Skeletal muscle cell (primary cell): ENCODE data around the gene DIAPH2.

Source experiments
- DNase-seq: peaks from one replicate; pipeline ENCODE4 v3.0.0-alpha.2; 2010; ENCODE audit warnings: low read depth
- H3K4me3 ChIP-seq: 2 replicates; pipeline ENCODE4 v1.5.1; 2011; ENCODE audit warnings: low read depth, mild to moderate bottlenecking, control low read depth, low read length, moderate library complexity

Gene DIAPH2

GRCh38 chrX:97230948-97231347 is 546.3 kb downstream of the DIAPH2 start:
- no peak overlapping the region for H3K4me3 ChIP-seq
- DNase-seq, result no peak

DNA sequence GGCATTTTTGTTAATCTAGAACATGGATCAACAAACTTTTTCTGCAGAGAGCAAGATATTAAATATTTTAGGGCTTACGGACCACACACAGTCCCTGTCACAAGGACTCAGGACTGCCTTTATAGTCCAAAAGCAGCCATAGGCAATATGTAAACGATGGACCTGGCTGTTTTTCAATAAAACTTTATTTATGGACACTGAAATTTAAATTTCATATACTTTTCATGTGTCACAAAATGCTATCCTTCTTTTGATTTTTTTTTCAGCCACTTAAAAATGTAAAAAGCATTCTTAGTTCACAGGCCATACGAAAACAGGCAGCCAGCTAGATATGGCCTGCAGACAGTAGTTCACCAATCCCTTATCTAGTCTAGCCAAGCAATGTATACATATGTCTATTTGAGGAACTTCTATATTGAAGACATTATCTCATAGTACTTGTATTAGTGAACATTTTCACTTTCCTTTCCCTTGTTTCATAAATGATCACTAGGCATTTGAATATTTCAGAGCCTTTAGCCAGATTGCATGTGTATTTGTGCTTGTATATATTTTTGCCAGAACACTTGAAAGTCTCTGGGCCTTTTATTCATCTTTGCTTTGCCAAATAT is 549.9 kb downstream of the DIAPH2 start:
- DNase-seq, result no peak
- no peak overlapping the region for H3K4me3 ChIP-seq

GRCh38 chrX:97238632-97239031 is 554.0 kb downstream of the DIAPH2 start:
- no peak overlapping the region for H3K4me3 ChIP-seq
- peak; percentile 4 for DNase-seq

- no peak for DNase-seq
These were observed 567.5 kb downstream of the DIAPH2 start for GRCh38 chrX:97252111-97252510.

GRCh38 chrX:97260679-97261078 is 576.0 kb downstream of the DIAPH2 start:
- H3K4me3 ChIP-seq, result no peak overlapping the region
- DNase-seq, result no peak

More at GRCh38 chrX:97252111-97252510, 567.5 kb downstream of the DIAPH2 start:
- no peak overlapping the region for H3K4me3 ChIP-seq

GRCh38 chrX:97266406-97267121 is 581.9 kb downstream of the DIAPH2 start:
- DNase-seq, result no peak
- H3K4me3 ChIP-seq, result no peak overlapping the region

GRCh38 chrX:97267396-97268181 is 582.9 kb downstream of the DIAPH2 start:
- DNase-seq, result no peak
- no peak overlapping the region for H3K4me3 ChIP-seq

DNA sequence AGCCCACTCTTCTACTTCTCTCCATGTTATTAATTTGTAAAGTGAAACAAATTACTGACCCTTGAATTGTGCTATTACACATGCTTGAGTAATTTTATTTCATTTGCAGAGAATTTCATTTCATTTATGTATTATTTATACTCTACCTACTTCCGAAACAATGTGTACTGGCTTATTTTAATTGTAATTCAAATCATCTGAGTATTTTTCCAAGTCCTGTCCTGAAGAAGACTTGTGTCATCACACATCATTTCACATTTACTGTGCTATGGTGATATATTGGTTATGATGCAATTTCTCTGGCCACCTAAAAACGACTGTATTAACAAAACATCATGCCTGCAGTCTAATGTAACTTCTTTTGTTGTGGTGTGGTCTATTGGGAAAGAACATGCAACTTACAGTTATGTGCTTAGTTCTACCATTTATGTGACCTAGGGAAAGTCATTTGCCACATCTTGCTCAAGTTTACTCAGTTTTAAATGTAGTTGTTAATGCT is 583.6 kb downstream of the DIAPH2 start:
- no peak overlapping the region for H3K4me3 ChIP-seq
- no peak for DNase-seq

DNA sequence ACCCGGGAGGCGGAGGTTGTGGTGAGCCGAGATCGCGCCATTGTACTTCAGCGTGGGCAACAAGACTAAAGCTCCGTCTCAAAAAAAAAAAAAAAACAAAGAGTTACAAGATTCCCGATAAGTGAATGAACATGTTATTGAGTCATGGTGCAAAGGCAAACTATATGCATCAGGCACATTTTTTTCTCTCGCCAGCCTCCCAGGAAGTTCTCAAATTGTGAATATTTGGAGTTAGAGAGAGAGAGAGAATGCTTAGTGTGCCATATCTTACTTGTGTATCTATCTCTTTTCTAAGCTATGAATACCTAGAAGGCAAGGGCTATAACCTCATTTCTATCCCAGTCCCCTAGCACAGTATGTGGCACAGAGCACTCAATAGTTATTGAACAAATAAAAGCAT is 599.9 kb downstream of the DIAPH2 start:
- H3K4me3 ChIP-seq, result no peak overlapping the region
- DNase-seq, result no peak

DNA sequence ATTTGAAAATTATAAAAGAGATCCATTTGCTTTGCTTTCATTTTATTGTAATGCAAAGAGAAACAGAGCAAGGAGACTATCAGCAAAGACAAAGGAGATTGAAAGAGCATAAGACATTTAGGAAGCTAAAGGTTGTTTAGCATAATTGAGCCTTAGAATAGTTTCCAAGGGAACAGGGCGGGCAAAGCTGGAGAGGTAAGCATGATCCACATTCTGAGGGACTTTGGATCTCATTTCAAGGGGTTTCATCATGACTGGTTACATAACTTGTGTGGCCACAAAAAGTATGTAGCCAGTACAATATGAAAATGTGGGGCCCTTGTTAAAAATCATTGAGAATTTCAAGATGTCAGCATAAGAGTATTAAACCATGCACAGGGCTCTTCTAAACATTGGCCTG is 605.6 kb downstream of the DIAPH2 start:
- no peak for DNase-seq
- no peak overlapping the region for H3K4me3 ChIP-seq

- no peak overlapping the region for H3K4me3 ChIP-seq
These were observed 609.4 kb downstream of the DIAPH2 start for GRCh38 chrX:97294041-97294440.

DNA sequence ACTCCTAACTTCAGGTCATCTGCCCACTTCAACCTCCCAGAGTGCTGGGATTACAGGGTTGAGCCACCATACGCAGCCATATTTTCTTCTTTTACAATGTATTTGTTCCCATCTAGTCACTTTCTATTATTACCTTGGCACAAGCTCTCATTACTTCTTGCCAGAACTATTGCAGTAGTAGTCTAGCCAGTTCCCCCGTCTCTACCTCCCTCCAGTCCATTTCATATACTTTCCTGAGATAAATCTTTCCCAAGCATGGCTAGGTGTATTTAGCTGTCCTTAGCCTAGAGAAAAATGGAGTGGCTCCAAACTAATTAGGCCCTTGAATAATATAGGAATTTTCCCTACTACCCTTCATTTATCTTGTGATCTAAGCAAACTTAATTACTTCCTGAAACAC is 611.3 kb downstream of the DIAPH2 start:
- H3K4me3 ChIP-seq, result no peak overlapping the region
- DNase-seq, result no peak

More at GRCh38 chrX:97294041-97294440, 609.4 kb downstream of the DIAPH2 start:
- no peak for DNase-seq

GRCh38 chrX:97306771-97307470 is 622.3 kb downstream of the DIAPH2 start:
- DNase-seq, result no peak
- H3K4me3 ChIP-seq, result no peak overlapping the region

DNA sequence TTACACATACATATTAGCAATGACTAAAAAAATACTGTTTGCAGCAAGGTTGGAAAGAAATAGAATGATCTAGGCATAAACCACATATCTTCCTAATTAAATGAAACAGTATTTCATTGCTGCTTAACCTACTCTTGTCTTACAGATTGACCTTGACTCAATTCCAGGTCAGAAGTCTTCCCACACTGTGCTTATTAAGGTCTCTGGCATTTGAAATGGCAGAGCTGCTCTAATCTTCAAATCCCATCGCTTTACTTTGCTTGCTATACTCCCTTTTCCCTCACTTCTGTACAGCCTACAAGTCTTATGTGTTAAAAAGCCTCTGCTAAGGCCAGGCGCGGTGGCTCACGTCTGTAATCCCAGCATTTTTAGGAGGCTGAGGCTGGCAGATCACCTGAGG is 623.5 kb downstream of the DIAPH2 start:
- no peak for DNase-seq
- H3K4me3 ChIP-seq, result no peak overlapping the region

DNA sequence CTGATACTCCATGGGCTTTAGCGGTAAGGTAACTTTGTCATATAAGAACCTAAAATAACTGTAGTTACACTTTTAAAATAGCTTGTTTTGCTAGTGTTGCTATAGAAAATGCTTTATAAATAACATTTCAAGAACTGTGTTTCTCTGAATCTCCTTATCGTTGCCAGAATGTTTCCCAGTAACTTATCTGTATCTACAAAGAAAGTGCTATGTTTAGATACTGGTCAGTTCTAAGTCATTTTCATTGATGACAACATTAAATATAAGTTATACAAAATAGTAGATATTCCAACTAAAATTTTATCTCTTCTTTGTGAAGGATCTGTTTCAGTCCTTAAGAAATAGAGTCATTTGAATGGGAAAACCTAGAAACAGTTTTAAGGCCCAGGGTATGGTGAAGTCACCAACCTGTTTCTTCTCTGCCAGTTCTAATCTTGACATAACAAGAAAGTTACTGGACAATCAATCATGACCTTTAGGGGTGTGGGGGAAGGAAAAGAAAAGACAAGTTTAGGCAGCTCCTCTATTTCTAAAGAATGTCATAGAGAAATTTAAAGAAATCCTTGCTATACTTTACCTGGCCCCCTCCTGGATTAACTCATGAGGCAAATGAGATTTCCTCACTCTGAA is 625.0 kb downstream of the DIAPH2 start:
- no peak overlapping the region for H3K4me3 ChIP-seq
- no peak for DNase-seq

DNA sequence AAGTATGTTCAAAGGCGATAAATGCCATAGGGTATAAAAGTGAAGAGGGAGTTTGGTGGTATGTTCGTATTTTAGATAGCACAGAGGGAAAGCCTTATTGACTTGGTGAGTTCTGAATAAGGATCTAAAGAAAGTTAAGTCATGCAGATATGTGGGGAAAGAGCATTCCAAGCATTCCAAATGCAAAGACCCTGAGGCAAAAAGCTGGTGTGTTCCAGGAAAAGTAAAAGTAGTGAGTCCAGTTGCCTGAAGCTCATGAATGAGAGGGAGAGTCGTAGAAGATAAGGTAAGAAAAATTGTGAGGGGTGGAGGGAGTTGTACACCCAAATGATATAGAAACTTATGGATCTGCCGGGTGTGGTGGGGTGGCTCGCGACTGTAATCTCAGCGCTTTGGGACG is 625.7 kb downstream of the DIAPH2 start:
- no peak for DNase-seq
- H3K4me3 ChIP-seq, result no peak overlapping the region

GRCh38 chrX:97311066-97311778 is 626.6 kb downstream of the DIAPH2 start:
- no peak overlapping the region for H3K4me3 ChIP-seq
- DNase-seq, result no peak

DNA sequence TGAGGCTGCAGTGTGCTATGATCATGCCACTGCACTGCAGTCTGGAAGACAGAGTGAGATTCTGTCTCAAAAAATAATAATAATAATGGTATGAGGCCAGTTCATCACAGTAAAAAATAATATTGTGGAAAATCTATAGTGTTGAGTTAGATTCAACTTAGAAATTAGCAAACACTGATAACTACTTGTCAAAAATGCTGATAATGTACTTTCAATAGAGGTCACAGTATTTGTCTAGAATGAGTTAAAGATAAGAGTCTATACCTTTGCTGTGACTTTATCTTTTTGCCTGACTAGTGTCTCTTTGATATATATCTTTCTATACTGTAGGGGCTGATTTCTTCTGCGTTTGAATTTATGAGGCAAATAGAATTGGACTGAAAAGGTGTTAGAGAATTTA is 629.7 kb downstream of the DIAPH2 start:
- DNase-seq, result no peak
- no peak overlapping the region for H3K4me3 ChIP-seq

DNA sequence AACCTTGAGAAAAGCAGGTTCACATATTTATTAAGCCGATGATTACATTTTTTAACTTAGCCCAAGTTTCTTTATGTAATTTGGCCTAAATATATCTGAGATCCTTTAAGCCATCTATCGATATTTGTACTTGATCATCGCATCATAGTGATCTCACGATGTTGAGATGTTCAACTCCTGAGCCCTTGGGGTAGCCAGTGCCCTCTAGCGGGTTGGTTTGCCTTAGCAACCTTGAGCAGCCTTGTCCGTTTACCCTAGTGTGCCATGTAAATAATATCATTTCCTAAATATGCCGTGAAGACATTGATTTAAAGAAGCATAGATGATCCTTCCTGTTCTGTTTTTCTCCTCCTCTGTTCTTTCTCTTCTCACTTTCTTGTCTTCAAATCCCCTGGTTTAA is 631.3 kb downstream of the DIAPH2 start:
- H3K4me3 ChIP-seq, result no peak overlapping the region
- no peak for DNase-seq
